OCI-LY1 (cell line): ENCODE data around the gene SLFN12.

Experiments used
- H2AFZ ChIP-seq: fragments of 200-600 bp; sonication (generic), shearing (Covaris generic); 2 replicates; pipeline ENCODE4 v1.6.0; 2014; ENCODE audit warnings: antibody characterized with exemption, mild to moderate bottlenecking, low read length
- H3F3A ChIP-seq: fragments of 200-600 bp; sonication (generic), shearing (Covaris generic); 2 replicates; pipeline ENCODE4 v1.6.0; 2014; ENCODE audit warnings: mild to moderate bottlenecking, antibody characterized with exemption, low read length, moderate library complexity; ENCODE audit not compliant: insufficient read depth
- H3K27ac ChIP-seq: fragments of 200-600 bp; sonication (generic); 2 replicates; pipeline ENCODE4 v1.5.1; 2014; ENCODE audit warnings: low read length, mixed run types, mild to moderate bottlenecking, low read depth; ENCODE audit not compliant: poor library complexity, severe bottlenecking
- H3K27me3 ChIP-seq: fragments of 200-600 bp; sonication (generic); 2 replicates; pipeline ENCODE4 v1.6.0; 2014; ENCODE audit warnings: antibody characterized with exemption, mild to moderate bottlenecking, low read length, moderate library complexity; ENCODE audit not compliant: insufficient read depth
- H3K36me3 ChIP-seq: fragments of 200-600 bp; sonication (generic); 2 replicates; pipeline ENCODE4 v1.6.1; 2014; ENCODE audit warnings: mild to moderate bottlenecking, antibody characterized with exemption, low read length, moderate library complexity, mixed read lengths; ENCODE audit not compliant: insufficient read depth
- H3K4me1 ChIP-seq: fragments of 200-600 bp; sonication (generic); 2 replicates; pipeline ENCODE4 v1.5.1; 2014; ENCODE audit warnings: mild to moderate bottlenecking, low read length, moderate library complexity; ENCODE audit not compliant: insufficient read depth, severe bottlenecking
- H3K4me2 ChIP-seq: fragments of 200-600 bp; sonication (generic), shearing (Covaris generic); 2 replicates; pipeline ENCODE4 v1.6.1; 2014; ENCODE audit warnings: low read length
- H3K4me3 ChIP-seq: fragments of 200-600 bp; sonication (generic); 2 replicates; pipeline ENCODE4 v1.5.1; 2014; ENCODE audit warnings: low read length, low read depth, mild to moderate bottlenecking, mixed read lengths; ENCODE audit not compliant: poor library complexity, severe bottlenecking
- H3K79me2 ChIP-seq: fragments of 200-600 bp; shearing (Covaris generic); 2 replicates; pipeline ENCODE4 v1.6.1; 2016; ENCODE audit warnings: mixed run types, low read length, mixed read lengths; ENCODE audit not compliant: insufficient read depth
- H3K9ac ChIP-seq: fragments of 200-600 bp; sonication (generic), shearing (Covaris generic); 2 replicates; pipeline ENCODE4 v1.6.1; 2014; ENCODE audit warnings: mild to moderate bottlenecking, low read length, mixed read lengths
- H3K9me2 ChIP-seq: fragments of 200-600 bp; sonication (generic), shearing (Covaris generic); 2 replicates; pipeline ENCODE4 v1.6.1; 2014; ENCODE audit warnings: low read depth, mild to moderate bottlenecking, low read length, mixed read lengths
- H3K9me3 ChIP-seq: fragments of 200-600 bp; shearing (Covaris generic); 2 replicates; pipeline ENCODE4 v1.6.1; 2014; ENCODE audit warnings: low read length, mixed read lengths
- H4K20me1 ChIP-seq: fragments of 200-600 bp; sonication (generic), shearing (Covaris generic); 2 replicates; pipeline ENCODE4 v1.6.0; 2016; ENCODE audit warnings: mild to moderate bottlenecking, low read length; ENCODE audit not compliant: insufficient read depth
- EZH2 ChIP-seq: fragments of 200-600 bp; sonication (generic), shearing (Covaris generic); IDR thresholded peaks from 2 replicates; pipeline ENCODE4 v1.8.0; 2017; ENCODE audit warnings: borderline replicate concordance, mixed run types, mild to moderate bottlenecking, antibody characterized with exemption, low read length, moderate library complexity, mixed read lengths
- TF ChIP-seq, protein P1 (sequence below): fragments of 200-600 bp; sonication (generic), shearing (Covaris generic); IDR thresholded peaks from 2 replicates; pipeline ENCODE4 v1.5.1; 2017; ENCODE audit warnings: mild to moderate bottlenecking, antibody characterized with exemption, low read length, moderate library complexity, mixed read lengths

Gene SLFN12

GRCh38 chr17:35432176-35433074 is at the start of gene SLFN12:
SLFN12 (minus strand) TSS chr17:35432500; CDS start chr17:35423028, 9,472 bp downstream.
- peaks cover 7% of the 10 kb centered on the region; the same call in 1 of the 2 replicates for H3K27me3 ChIP-seq
- H3K4me1 ChIP-seq, result no peaks in the 10 kb centered on the region
- no peak within 1 kb of the TSS for H3K4me3 ChIP-seq
- no peaks in the 10 kb centered on the region for H4K20me1 ChIP-seq
- H3F3A ChIP-seq, result no peaks in the 10 kb centered on the region
- H3K79me2 ChIP-seq, result no peaks in the 10 kb centered on the region
- H3K36me3 ChIP-seq, result no peaks in the 10 kb centered on the region
- no peak within 1 kb of the TSS for H3K27ac ChIP-seq
- no peak within 1 kb of the TSS for H3K9ac ChIP-seq
- no peak within 1 kb of the TSS for H3K4me2 ChIP-seq
- no peaks in the 10 kb centered on the region for H3K9me3 ChIP-seq
- no peaks in the 10 kb centered on the region for H3K9me2 ChIP-seq
- H2AFZ ChIP-seq, result no peak within 1 kb of the TSS
- TF ChIP-seq, protein P1, sequence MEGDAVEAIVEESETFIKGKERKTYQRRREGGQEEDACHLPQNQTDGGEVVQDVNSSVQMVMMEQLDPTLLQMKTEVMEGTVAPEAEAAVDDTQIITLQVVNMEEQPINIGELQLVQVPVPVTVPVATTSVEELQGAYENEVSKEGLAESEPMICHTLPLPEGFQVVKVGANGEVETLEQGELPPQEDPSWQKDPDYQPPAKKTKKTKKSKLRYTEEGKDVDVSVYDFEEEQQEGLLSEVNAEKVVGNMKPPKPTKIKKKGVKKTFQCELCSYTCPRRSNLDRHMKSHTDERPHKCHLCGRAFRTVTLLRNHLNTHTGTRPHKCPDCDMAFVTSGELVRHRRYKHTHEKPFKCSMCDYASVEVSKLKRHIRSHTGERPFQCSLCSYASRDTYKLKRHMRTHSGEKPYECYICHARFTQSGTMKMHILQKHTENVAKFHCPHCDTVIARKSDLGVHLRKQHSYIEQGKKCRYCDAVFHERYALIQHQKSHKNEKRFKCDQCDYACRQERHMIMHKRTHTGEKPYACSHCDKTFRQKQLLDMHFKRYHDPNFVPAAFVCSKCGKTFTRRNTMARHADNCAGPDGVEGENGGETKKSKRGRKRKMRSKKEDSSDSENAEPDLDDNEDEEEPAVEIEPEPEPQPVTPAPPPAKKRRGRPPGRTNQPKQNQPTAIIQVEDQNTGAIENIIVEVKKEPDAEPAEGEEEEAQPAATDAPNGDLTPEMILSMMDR, result no peak
- no peak for TF ChIP-seq EZH2

DNA sequence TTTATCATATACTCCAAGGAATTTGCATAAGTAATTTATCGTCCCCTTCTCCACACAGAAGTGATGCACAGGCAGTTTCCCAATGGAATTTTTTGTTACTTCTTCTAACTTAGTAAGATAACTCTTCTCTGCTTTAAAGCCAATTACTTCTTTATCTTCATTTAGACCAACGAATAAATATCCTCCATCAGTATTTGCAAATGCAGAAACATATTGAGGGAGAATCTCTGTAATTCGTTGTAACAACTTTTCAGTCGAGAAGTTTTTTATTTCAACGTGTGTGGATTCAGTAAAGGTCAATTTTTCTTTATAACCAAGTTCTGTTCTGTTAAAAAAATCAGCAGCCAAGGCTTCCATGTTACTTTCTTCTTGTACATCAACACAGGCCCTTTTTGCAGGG is 47.0 kb upstream of the SLFN12 start:
- Histone ChIP-seq H3K9me2 (no peaks in the 10 kb centered on the region), H3K4me2 (no peak overlapping the region), H4K20me1 (no peaks in the 10 kb centered on the region), H3K36me3 (no peaks in the 10 kb centered on the region), H3K4me3 (no peak overlapping the region), H3K4me1 (no peaks in the 10 kb centered on the region), H3K79me2 (no peaks in the 10 kb centered on the region), H3F3A (no peaks in the 10 kb centered on the region), H3K27ac (no peak overlapping the region), H2AFZ (no peak overlapping the region), H3K27me3 (no peaks in the 10 kb centered on the region; the same call in 1 of the 2 replicates), H3K9me3 (no peaks in the 10 kb centered on the region), H3K9ac (no peak overlapping the region)
- TF ChIP-seq, protein P1, result no peak
- TF ChIP-seq EZH2, result no peak

- H3K9ac ChIP-seq, result no peak overlapping the region
- H3K9me3 ChIP-seq, result no peaks in the 10 kb centered on the region
- no peaks in the 10 kb centered on the region; the same call in 1 of the 2 replicates for H3K27me3 ChIP-seq
- H3K36me3 ChIP-seq, result no peaks in the 10 kb centered on the region
- H4K20me1 ChIP-seq, result no peaks in the 10 kb centered on the region
- no peaks in the 10 kb centered on the region for H3F3A ChIP-seq
- H3K4me1 ChIP-seq, result no peaks in the 10 kb centered on the region
- no peaks in the 10 kb centered on the region for H3K79me2 ChIP-seq
- no peak overlapping the region for H3K4me3 ChIP-seq
- no peak for TF ChIP-seq EZH2
- TF ChIP-seq, protein P1, result no peak
- no peak overlapping the region for H3K4me2 ChIP-seq
- no peak overlapping the region for H3K27ac ChIP-seq
- H2AFZ ChIP-seq, result no peak overlapping the region
- H3K9me2 ChIP-seq, result no peaks in the 10 kb centered on the region
These were observed 44.9 kb upstream of the SLFN12 start for GRCh38 chr17:35477248-35477647.
